Measurements from ENCODE around the gene PLEKHG5.

GRCh38 chr1:6491081-6491449, 402 bp downstream of the PLEKHG5 start:
- TF ChIP-seq, protein P1, sequence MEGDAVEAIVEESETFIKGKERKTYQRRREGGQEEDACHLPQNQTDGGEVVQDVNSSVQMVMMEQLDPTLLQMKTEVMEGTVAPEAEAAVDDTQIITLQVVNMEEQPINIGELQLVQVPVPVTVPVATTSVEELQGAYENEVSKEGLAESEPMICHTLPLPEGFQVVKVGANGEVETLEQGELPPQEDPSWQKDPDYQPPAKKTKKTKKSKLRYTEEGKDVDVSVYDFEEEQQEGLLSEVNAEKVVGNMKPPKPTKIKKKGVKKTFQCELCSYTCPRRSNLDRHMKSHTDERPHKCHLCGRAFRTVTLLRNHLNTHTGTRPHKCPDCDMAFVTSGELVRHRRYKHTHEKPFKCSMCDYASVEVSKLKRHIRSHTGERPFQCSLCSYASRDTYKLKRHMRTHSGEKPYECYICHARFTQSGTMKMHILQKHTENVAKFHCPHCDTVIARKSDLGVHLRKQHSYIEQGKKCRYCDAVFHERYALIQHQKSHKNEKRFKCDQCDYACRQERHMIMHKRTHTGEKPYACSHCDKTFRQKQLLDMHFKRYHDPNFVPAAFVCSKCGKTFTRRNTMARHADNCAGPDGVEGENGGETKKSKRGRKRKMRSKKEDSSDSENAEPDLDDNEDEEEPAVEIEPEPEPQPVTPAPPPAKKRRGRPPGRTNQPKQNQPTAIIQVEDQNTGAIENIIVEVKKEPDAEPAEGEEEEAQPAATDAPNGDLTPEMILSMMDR (conservative IDR thresholded peaks at IDR 0.05; ENCODE audit: low read depth, low read length), result no peak
- TF ChIP-seq EZH2 (IDR thresholded peaks at IDR 0.05; ENCODE audit: borderline replicate concordance, low read depth, low read length, poor library complexity, severe bottlenecking), result no peak
